K562 (cell line): Measurements from ENCODE around the gene LARP4B. TPM values are rescaled to one million over a fixed set of nuclear protein-coding genes. Genes with fewer than 3 reads are reported as not detected.

Experiments used
- RBM34 ChIP-seq: fragments of 200-400 bp; formaldehyde crosslinking; IDR thresholded peaks from 2 replicates; pipeline ENCODE4 v1.6.1; 2018; ENCODE audit warnings: low read length, borderline replicate concordance; ENCODE audit not compliant: insufficient read depth
- RHOXF2B ChIP-seq: fragments of 250-450 bp; sonication (Bioruptor Pico); conservative IDR thresholded peaks from 2 replicates; pipeline ENCODE4 v1.5.1; 2021
- polyA plus RNA-seq, 8 experiments: library from polyadenylated mRNA; depleted of rRNA in 4 of 8; stranded (reverse) in 5 of 8; unstranded in 3 of 8; fragments of >200 nt; fragmentation: Nextera tagmentation in 2 of 8; fragmentation: Illumina TruSeq in 1 of 8; extraction: Ambion mirVana in 2 of 8; extraction: Trizol in 1 of 8; gene quantifications; 2 replicates each; pipeline versions ENCODE4 v1.2.1 to v1.2.3, GENCODE V29; 2011 to 2014; ENCODE audit warnings: inconsistent platforms in 1 of 8, missing spikeins in 1 of 8
- total RNA-seq, 7 experiments: library from RNA; depleted of rRNA in 6 of 7; stranded (reverse); fragments of >200 nt in 6 of 7; fragmentation: Illumina TruSeq in 2 of 7; extraction: Trizol in 2 of 7; gene quantifications; 2 replicates each; pipeline versions ENCODE4 v1.2.1 to v1.2.3, GENCODE V29; 2011 to 2021; ENCODE audit warnings: low replicate concordance in 1 of 7
- TF ChIP-seq, protein P1 (sequence below), 2 experiments: fragments of 450-650 bp; IDR thresholded peaks; 2 replicates each; pipeline ENCODE4 v1.6.1; 2016; ENCODE audit warnings: mild to moderate bottlenecking in 2 of 2, borderline replicate concordance in 1 of 2, low read depth in 1 of 2, moderate library complexity in 1 of 2

Gene LARP4B
- total and polyA plus RNA-seq, 9 of the 15 experiments (the other 6 are each of a cell fraction or from before 2014, with no cell fraction given), result 11.8 to 130 (median 42.6) TPM

DNA sequence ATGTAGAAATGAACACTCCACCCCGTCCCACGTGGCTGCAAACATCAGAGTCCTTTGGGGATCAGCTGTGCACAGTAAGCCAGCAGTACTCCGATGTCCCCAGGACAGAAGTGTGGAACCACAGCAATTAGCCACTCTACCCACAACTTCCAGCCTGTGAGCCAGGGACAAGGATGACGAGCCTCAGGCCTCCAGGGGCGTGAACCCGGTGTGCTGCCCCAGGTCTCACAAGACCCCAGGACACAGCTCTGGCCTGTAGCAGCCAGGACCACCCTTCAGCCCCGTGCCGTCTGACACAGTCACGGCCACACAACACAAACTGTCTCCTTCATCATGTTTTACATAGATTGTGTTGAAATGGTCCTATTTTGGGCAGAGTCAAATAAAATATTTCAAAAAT is 129.0 kb downstream of the LARP4B start (continued):
- TF ChIP-seq, protein P1, sequence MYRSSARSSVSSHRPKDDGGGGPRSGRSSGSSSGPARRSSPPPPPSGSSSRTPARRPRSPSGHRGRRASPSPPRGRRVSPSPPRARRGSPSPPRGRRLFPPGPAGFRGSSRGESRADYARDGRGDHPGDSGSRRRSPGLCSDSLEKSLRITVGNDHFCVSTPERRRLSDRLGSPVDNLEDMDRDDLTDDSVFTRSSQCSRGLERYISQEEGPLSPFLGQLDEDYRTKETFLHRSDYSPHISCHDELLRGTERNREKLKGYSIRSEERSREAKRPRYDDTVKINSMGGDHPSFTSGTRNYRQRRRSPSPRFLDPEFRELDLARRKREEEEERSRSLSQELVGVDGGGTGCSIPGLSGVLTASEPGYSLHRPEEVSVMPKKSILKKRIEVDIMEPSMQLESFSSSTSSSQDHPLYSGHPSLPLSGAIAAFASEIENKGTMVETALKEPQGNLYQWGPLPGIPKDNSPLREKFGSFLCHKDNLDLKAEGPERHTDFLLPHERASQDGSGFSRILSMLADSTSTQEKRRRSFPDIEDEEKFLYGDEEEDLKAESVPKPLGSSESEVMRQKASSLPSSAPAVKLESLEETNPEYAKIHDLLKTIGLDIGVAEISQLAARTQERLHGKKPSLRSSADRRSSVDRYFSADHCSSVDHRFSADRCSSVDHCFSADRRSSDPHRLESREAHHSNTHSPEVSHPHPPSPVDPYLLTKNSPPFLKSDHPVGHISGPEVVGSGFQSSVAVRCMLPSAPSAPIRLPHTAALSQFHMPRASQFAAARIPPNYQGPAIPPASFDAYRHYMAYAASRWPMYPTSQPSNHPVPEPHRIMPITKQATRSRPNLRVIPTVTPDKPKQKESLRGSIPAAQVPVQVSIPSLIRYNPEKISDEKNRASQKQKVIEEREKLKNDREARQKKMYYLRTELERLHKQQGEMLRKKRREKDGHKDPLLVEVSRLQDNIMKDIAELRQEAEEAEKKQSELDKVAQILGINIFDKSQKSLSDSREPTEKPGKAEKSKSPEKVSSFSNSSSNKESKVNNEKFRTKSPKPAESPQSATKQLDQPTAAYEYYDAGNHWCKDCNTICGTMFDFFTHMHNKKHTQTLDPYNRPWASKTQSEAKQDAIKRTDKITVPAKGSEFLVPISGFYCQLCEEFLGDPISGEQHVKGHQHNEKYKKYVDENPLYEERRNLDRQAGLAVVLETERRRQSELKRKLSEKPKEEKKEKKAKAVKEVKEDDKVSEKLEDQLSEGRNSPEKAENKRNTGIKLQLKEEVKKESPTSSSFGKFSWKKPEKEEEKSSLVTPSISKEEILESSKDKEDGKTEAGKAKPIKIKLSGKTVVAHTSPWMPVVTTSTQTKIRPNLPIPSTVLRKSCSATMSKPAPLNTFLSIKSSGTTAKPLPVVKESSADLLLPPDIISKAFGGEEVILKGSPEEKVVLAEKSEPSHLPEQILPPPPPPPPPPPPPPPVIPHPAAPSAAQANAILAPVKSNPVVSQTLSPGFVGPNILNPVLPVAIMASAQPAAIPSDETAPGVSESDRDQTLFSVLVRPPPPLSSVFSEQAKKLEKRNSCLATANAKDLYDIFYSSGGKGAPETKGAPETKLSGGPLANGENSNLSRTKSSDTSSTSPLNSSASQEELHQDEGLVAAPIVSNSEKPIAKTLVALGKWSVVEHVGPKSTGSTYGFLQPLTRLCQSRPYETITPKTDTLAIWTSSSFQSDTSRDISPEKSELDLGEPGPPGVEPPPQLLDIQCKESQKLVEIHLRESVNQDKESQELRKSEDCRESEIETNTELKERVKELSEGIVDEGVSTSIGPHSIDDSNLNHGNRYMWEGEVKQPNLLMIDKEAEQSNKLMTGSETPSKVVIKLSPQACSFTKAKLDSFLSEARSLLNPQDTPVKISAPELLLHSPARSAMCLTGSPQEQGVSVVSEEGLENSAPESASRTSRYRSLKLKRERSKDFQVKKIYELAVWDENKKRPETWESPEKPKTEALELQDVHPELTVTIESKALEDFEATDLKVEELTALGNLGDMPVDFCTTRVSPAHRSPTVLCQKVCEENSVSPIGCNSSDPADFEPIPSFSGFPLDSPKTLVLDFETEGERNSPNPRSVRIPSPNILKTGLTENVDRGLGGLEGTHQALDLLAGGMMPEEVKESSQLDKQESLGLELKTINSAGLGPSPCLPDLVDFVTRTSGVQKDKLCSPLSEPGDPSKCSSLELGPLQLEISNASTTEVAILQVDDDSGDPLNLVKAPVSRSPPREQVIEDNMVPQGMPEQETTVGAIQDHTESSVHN (IDR thresholded peaks at IDR 0.05; ENCODE audit: borderline replicate concordance in 1 of 2, low read depth in 1 of 2), result no peak
- TF ChIP-seq RBM34 (no peak), RHOXF2B (no peak)
